Activated CD4-positive, alpha-beta T cell treated with anti-CD3 and anti-CD28 coated beads, Interleukin-2, Interleukin-4, amounts not matched to agents 100 ng/mL and 50 ng/mL, durations not matched to agents 16 hours and 8 hours (primary cell): ENCODE measurements around the gene CABP2.

Experiments used
- DNase-seq: peaks from one replicate; pipeline ENCODE4 v3.0.0-alpha.2; 2020; ENCODE audit warnings: low spot score

Gene CABP2

GRCh38 chr11:67507864-67508485 lies 15.3 kb downstream of the CABP2 start, which contains the start of gene CDK2AP2:
Gene CDK2AP2 (minus strand): TSS chr11:67508162. CDS start chr11:67508082, 80 bp downstream.
- peak; percentile 100 for DNase-seq

GRCh38 chr11:67507242-67507863 lies 15.9 kb downstream of the CABP2 start:
- no peak for DNase-seq

DNA sequence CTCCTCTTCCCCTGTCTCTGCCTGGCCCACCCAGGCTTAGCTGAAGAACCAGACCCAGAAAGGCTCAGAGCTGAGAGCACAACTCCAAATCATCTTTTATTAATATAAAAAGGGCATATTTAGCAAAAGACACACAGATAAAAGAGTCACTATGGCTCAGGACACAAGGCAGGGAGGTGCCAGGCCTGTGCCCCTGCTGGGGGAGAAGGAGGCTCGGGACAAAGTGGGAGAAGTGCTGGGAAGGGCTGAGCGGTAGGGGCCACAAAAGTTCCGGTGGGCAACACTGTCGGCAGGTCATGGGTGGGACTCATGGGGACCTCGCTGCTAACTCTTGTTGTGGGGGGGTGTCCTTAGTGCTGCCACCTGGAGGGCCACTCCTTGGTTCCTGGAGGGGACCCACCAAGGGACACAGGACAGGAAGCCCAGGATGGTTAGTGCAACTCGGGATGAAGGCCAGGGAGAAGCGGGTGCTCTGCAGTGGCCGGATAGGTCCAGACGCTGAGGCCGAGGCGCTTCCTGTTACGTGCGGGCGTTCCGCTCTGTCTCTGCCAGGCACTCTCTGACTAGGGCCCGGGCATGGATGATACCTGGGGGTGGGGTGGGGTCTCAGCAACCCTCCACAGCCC lies 16.7 kb downstream of the CABP2 start:
- DNase-seq = no peak

- peak; percentile 94 for DNase-seq
Observed at GRCh38 chr11:67505605-67506396, 17.4 kb downstream of the CABP2 start.

DNA sequence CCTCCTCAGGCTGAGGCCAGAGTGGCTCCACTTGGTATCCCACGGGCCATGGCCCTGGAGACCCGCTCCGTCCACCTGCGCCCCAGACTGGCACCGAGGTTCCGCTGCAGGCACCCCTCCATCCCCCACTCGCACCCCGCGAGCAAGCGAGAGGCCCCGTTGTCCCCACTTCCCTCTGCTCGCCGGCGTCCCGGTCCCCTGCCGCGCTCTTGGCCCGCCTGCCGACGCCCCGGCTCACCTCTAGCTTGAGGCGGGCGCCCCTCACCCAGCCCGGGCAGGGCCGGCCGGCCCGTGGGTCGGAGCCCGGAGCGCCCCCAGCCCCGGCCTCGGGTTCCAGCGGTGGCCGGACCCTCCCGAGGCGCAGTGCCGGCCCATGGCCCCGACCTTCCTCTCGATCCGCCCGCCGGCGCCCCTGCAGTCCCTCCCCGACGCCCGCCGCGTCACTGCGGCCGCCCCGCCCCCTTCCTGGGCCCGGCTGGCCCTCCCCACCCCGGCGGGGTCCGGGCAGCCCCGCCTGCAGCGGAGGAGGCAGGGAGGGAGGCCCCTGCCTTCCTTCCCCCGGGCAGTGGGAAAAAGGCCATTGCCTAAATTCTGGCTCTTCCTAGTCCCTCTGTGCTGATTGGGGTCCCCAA lies 18.2 kb downstream of the CABP2 start, which contains the start of gene PITPNM1:
TSS of gene PITPNM1 (minus strand) at position 414 of the 632 bp plus-strand sequence. CDS start 1,183 bp downstream, outside the sequence.
- peak; percentile 80 for DNase-seq

DNA sequence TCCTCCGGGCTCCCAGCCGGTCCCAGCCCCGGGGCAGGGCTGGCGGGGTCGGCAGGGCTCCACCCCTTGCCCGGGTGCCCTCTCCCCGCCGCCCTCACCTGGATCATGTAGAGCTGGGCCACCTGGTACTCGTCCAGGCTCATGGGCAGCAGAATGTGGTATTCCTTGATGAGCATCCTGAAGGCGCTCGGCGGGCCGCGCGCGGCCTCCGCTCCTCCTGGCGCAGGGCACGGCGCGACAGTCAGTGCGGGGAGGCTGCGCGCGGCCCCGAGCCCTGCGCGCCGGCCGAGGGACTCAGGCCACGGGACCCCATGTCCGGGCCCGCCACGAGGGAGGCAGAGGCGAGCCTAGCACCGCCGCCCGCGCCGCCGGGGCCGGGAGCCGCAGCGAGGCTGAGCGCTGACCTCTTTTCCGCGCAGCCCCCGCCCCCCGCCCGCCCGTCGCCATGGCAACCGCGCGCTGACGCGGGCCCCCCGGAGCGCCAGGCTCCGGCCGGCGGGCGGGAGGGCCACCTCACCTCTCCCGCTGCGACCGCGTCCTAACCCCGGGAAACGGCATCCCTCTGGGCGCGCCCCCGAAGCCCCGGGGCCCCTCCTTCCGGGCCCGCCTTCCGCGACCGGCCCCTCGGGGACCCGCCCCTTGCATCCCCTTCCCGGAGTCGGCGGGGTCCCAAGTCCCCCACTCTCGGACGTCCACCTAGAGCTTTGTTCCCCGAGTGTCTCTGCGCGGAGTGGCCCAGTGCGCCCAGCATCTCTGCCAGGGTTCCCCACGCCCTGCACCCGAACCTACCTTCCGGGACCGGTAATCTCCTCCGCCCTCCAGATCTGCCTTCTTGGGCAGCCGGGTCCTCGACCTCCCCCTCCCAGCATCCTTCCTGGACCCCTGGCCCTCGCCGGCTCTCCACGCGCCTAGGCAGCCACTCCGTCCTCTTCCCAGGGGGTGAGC lies 19.0 kb downstream of the CABP2 start:
- DNase-seq = no peak

- DNase-seq = no peak
Observed at GRCh38 chr11:67503119-67504004, 19.9 kb downstream of the CABP2 start.

GRCh38 chr11:67502328-67502979 lies 20.8 kb downstream of the CABP2 start:
- no peak for DNase-seq

- no peak for DNase-seq
Observed at GRCh38 chr11:67501854-67502253, 21.4 kb downstream of the CABP2 start.

- no peak for DNase-seq
Observed at GRCh38 chr11:67500831-67501715, 22.2 kb downstream of the CABP2 start.

DNA sequence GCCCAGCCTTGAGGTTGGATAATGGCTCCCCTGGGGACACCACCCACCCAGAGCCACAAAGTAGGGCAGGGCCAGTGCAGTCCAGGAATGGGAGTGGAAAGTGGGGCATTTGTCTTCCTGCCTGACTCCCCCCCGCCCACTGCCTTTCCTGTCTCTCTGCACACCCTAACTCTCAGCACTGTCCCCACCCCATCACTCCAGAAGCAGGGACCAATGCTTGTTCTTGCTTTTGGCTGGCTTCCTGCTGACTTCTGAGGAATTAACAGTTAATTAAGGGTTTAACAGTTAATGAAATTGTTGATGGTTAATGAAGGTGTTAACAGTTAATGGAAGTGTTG lies 22.8 kb downstream of the CABP2 start:
- no peak for DNase-seq

DNA sequence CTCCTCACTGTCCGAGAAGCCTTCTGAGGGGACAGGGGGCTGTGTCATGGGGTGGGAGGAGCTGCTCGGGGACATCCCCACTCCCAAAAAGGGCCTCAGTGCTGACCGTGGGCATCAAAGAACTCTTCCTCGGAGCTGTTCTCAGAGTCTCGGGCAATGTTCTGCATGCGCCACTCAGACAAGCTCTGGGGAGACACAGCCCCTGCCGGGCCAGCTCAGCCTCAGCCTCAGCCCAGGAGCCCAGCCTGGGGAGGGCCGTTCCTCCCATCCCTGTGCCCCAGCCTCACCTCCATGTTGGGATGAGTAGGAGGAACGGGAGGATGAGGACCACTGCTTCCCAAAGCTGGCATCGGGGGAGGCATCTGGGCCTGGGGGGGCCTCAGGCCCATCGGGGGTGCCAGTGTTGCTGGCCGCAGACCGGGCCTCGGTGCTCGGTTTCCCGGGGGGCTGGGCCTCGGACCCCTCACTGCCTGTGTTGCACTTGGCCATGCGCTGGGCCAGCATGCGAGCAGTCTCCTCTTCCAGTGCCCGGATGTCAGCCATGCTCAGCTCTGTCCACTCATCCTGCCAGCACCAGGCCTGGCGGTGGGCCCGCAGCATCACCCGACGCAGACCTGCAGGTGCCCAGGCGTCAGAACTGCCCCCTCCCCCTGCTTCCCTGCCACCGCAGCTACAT lies 23.3 kb downstream of the CABP2 start:
- no peak for DNase-seq

DNA sequence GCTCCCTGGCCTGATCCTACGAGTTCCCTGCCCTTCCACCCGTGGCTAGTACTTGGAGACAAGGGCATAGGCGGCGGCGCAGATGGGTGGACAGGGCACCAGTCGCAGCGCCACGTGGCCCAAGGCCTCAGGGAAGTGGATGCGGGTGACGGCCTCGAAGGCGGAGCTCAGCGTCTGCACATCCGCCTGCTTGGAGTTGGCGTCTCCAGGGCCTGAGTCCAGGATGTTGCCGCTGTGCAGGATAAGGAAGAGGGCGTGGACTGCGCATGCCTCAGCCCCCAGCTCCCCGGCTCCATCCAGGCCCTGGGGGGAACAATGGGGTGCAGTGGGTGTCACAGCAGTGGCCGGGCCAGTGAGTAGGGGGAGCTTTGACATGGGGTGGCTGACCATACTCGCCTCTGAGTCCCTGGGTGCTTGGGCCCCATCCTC lies 24.7 kb downstream of the CABP2 start:
- no peak for DNase-seq

DNA sequence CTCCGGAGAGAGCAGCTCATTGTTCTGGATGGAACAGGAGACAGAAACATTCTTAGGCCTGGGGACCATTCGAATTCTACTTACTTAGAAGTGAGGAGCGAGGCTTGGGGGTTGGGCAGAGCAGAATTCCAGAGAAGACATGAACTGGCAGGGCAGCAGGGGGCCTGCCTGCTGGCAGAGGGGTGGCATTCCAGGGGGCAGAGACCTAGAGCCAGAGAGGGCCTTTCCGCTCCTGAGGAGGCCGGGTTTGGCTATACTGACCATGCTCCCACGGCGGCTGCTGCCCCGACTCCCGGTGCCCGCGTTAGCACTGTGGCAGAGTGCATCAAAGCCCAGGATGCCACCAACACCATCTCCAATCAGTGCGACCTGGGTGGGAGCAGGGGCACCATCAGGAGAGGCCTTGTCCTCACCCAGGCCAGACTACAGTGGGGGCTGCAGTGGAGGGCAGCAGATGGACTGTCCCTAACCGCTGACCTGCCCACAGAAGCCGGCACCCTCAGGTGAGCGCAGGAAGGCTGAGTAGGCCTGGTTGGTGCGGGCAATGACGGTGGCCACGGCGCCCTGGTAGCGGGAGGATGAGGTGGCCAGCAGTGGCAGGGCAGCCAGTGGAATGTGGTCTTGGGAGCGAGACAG lies 25.5 kb downstream of the CABP2 start:
- no peak for DNase-seq

- no peak for DNase-seq
Observed at GRCh38 chr11:67496113-67496512, 27.1 kb downstream of the CABP2 start.

GRCh38 chr11:67495234-67496005 lies 27.8 kb downstream of the CABP2 start:
- DNase-seq = no peak
